ENCODE data around the gene ETF1.

ETF1 gene

GRCh38 chr5:138560971-138561370, 17.9 kb upstream of the ETF1 start:
- no peak for DNase-seq

GRCh38 chr5:138559937-138560336, 16.9 kb upstream of the ETF1 start:
- DNase-seq = no peak

GRCh38 chr5:138557677-138558076, 14.6 kb upstream of the ETF1 start:
- no peak for DNase-seq

GRCh38 chr5:138554143-138554542, 11.1 kb upstream of the ETF1 start:
- no peak for DNase-seq

- no peak for DNase-seq
Measured at GRCh38 chr5:138553437-138554095, 10.5 kb upstream of the ETF1 start.

GRCh38 chr5:138552657-138553056, 9.6 kb upstream of the ETF1 start:
- DNase-seq = no peak

GRCh38 chr5:138549414-138549813, 6.4 kb upstream of the ETF1 start:
- DNase-seq = no peak

- no peak for DNase-seq
Measured at GRCh38 chr5:138545919-138546562, 3.0 kb upstream of the ETF1 start.

GRCh38 chr5:138544181-138545134, 1.4 kb upstream of the ETF1 start:
- no peak for DNase-seq

- no peak for DNase-seq
Measured at GRCh38 chr5:138543730-138544104, 681 bp upstream of the ETF1 start.

GRCh38 chr5:138542180-138542955, 668 bp downstream of the ETF1 start:
- no peak for DNase-seq

GRCh38 chr5:138541511-138542179, 1.4 kb downstream of the ETF1 start:
- no peak for DNase-seq

- no peak for DNase-seq
Measured at GRCh38 chr5:138539791-138540190, 3.2 kb downstream of the ETF1 start.

GRCh38 chr5:138538943-138539627, 4.0 kb downstream of the ETF1 start:
- DNase-seq = no peak

- DNase-seq = no peak
Measured at GRCh38 chr5:138536665-138537315, 6.2 kb downstream of the ETF1 start.

- no peak for DNase-seq
Measured at GRCh38 chr5:138536215-138536614, 6.8 kb downstream of the ETF1 start.

- no peak for DNase-seq
Measured at GRCh38 chr5:138533973-138534941, 8.8 kb downstream of the ETF1 start.

- DNase-seq = no peak
Measured at GRCh38 chr5:138529812-138530211, 13.2 kb downstream of the ETF1 start.

- no peak for DNase-seq
Measured at GRCh38 chr5:138528744-138529469, 14.1 kb downstream of the ETF1 start.

Data from NCI-H2107 (cell line).